Immature natural killer cell (primary cell): Measurements from ENCODE around the gene UST. TPM values are rescaled to one million over a fixed set of nuclear protein-coding genes. Genes with fewer than 3 reads are reported as not detected.

Experiments
- DNase-seq, 3 donors: peaks; one replicate each; pipeline ENCODE4 v3.0.0; 2022; ENCODE audit warnings: mixed read lengths in 1 of 3
- H3K27ac Mint-ChIP-seq, 6 donors: one replicate each; pipeline ENCODE4 v1.8.0; 2020; ENCODE audit warnings: mixed read lengths in 6 of 6, mild to moderate bottlenecking in 5 of 6, inconsistent platforms in 4 of 6, moderate library complexity in 3 of 6
- H3K27me3 Mint-ChIP-seq, 3 donors: one replicate each; pipeline ENCODE4 v1.8.0; 2020 to 2021; ENCODE audit warnings: low read depth in 3 of 3, mild to moderate bottlenecking in 3 of 3, mixed read lengths in 3 of 3, moderate library complexity in 3 of 3, inconsistent platforms in 1 of 3
- H3K36me3 Mint-ChIP-seq, 3 donors: one replicate each; pipeline ENCODE4 v1.8.0; 2020; ENCODE audit warnings: mixed read lengths in 3 of 3, inconsistent platforms in 2 of 3, mild to moderate bottlenecking in 2 of 3
- H3K4me1 Mint-ChIP-seq, 2 donors: one replicate each; pipeline ENCODE4 v1.8.0; 2020; ENCODE audit warnings: inconsistent platforms in 2 of 2, mild to moderate bottlenecking in 2 of 2, mixed read lengths in 2 of 2, moderate library complexity in 1 of 2
- H3K4me3 Mint-ChIP-seq, 5 donors: one replicate each; pipeline ENCODE4 v1.8.0; 2020; ENCODE audit warnings: mild to moderate bottlenecking in 5 of 5, mixed read lengths in 5 of 5, inconsistent platforms in 3 of 5, moderate library complexity in 3 of 5
- H3K9me3 Mint-ChIP-seq, 6 donors: one replicate each; pipeline ENCODE4 v1.8.0; 2020; ENCODE audit warnings: mild to moderate bottlenecking in 6 of 6, mixed read lengths in 6 of 6, inconsistent platforms in 4 of 6, moderate library complexity in 3 of 6
- polyA plus RNA-seq, 3 donors: library from polyadenylated mRNA; unstranded; fragments of 300-500 nt; fragmentation: Illumina TruSeq; gene quantifications; one replicate each; pipeline ENCODE4 v1.2.3, GENCODE V29; 2021

UST gene
- polyA plus RNA-seq, 3 donors from 2014 or later = 3.7 to 6.9 (median 6.3) TPM

DNA sequence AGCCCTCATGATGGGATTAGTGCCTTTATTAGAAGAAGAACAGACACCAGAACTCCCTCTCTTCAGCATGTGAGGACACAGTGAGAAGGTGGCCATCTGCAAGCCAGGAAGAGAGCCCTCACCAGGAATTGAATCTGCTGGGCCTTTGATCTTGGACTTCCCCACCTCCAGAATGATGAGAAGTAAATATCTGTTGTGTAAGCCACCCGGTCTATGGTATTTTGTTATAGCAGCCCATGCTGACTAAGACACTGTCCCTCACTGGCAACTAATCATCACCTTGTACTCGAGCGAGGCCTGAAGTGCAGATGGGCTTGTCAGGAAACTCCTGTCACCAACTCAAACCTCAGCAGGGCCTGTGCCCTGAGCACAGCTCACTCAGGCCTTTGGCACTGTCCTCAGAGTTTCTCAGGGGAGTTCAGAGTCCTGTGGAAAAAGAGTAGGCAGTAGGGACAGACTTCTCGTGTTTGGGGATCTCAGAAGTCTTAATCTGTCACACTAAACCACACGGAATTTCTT, 62.0 kb downstream of the UST start:
- Mint-ChIP-seq H3K27ac (peak overlapping the region; percentile 8 to 80 (median 68)), H3K4me1 (peaks cover 41 to 43% of the 10 kb centered on the region in 2 donors), H3K9me3 (no peaks in the 10 kb centered on the region), H3K4me3 (peak overlapping the region in 4 of 5 donors; percentile 25 to 34 (median 28)), H3K36me3 (no peaks in the 10 kb centered on the region), H3K27me3 (peaks cover 0 to 2% (median 0%) of the 10 kb centered on the region in 3 donors)
- no peak for DNase-seq

DNA sequence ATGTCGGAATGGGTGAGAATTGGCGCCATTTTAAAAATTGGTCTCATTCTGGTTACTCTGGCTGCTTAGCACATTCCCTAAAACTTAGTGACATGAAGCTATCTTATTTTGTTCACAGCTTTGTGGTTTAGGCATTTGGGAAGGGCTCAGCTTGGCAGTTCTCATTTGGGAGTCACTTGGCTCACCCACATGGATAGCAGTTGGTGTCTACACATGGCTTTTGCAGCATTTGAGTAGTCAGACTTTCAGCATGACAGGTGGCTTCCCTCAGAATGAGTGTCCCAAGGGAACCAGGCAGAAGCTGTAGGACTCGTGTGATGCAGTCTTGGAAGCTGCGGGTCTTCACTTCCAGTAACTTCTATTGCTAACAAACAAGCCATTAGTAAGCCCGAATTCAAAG, 64.6 kb downstream of the UST start:
- Mint-ChIP-seq H3K4me1 (peaks cover 53 to 58% of the 10 kb centered on the region in 2 donors), H3K9me3 (no peaks in the 10 kb centered on the region), H3K27ac (no peak overlapping the region), H3K36me3 (no peaks in the 10 kb centered on the region), H3K27me3 (no peaks in the 10 kb centered on the region), H3K4me3 (no peak overlapping the region)
- DNase-seq = no peak

DNA sequence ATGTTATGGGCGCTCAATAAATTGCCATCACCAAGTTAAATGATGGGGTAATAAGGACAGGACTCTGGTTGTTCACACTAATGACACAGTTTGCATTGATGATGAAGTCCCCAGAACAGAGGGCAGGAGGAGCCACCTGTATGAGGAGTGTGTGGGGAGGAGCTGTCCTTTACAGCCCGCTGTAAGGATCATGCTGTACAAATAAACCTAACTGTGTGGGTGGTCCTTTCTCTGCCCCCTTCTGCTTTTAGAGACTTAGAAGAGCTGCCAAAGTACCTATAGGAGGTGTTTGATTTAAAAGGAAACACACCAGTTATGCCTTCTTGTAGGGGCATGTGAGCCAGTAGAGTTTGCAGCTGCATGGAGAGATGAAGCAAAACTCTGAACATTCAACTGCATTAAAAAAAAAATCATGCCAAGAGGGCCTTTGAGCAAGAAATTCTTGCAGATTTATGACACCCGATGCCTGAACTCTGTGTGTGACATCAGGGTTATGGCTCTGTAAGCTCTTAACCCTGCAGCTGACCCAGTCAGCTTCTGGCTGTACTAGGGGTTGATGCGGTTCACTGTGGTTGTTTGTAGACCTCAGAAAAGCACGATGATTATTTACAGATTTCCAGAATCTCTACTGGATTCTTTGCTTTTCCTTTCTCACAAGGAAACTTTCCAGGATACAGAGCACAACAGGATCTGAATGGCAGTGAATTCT, 67.4 kb downstream of the UST start:
- peaks cover 38 to 48% of the 10 kb centered on the region in 2 donors for H3K4me1 Mint-ChIP-seq
- no peak for DNase-seq
- H3K27me3 Mint-ChIP-seq = peaks cover 0 to 1% (median 0%) of the 10 kb centered on the region in 3 donors
- H3K4me3 Mint-ChIP-seq = no peak overlapping the region
- H3K9me3 Mint-ChIP-seq = no peaks in the 10 kb centered on the region
- H3K27ac Mint-ChIP-seq = no peak overlapping the region
- no peaks in the 10 kb centered on the region for H3K36me3 Mint-ChIP-seq

DNA sequence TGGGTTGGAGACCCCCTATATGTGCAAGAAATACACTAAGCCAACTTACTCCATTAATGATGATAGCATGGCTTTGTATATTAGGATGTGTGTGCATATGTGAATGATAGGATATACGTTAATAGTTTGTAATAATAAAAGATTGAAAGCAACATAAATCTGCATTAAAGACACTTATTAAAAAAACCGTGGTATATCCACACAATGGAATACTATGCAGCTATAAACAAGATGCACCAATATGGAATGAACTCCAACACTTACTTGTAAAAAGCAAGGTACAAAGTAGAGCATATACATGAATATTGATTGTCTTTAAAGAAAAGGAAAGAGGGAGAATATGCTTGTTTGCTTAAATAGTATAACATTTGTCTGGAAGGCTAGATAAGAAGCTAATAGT, 68.0 kb downstream of the UST start:
- no peak for DNase-seq
- H3K36me3 Mint-ChIP-seq = no peaks in the 10 kb centered on the region
- peaks cover 32 to 42% of the 10 kb centered on the region in 2 donors for H3K4me1 Mint-ChIP-seq
- peak overlapping the region in 1 of 5 donors; percentile 5 for H3K4me3 Mint-ChIP-seq
- H3K27me3 Mint-ChIP-seq = peaks cover 0 to 3% (median 0%) of the 10 kb centered on the region in 3 donors
- no peak overlapping the region for H3K27ac Mint-ChIP-seq
- no peaks in the 10 kb centered on the region for H3K9me3 Mint-ChIP-seq

- no peaks in the 10 kb centered on the region for H3K36me3 Mint-ChIP-seq
- H3K4me1 Mint-ChIP-seq = peaks cover 31 to 40% of the 10 kb centered on the region in 2 donors
- DNase-seq = no peak
- H3K4me3 Mint-ChIP-seq = no peak overlapping the region
- H3K27ac Mint-ChIP-seq = no peak overlapping the region
- no peaks in the 10 kb centered on the region for H3K9me3 Mint-ChIP-seq
- H3K27me3 Mint-ChIP-seq = peaks cover 0 to 3% (median 0%) of the 10 kb centered on the region in 3 donors
Measured at GRCh38 chr6:148816117-148816516, 69.3 kb downstream of the UST start.

DNA sequence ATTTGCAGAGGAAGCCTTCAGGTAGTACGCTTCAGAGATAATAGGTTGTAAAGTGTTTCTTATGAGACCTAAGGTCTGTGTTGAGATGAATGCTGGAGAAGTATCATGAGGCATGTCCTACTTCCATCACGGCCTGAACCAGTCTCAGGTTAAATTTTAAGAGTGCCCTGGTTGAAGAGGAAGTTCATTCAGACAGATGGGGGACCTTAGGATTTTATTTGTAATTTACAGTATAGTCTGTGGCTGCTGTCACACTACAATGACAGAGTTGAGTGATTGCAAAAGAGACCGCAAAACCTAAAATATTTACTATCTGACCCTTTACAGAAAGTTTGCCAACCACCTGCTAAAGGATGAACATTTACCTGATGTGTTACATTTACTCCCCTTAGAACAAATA, 70.9 kb downstream of the UST start:
- H3K36me3 Mint-ChIP-seq = no peaks in the 10 kb centered on the region
- DNase-seq = no peak
- H3K27me3 Mint-ChIP-seq = peaks cover 0 to 3% (median 0%) of the 10 kb centered on the region in 3 donors
- H3K27ac Mint-ChIP-seq = peak overlapping the region in 2 of 6 donors; percentile 12 to 42
- H3K9me3 Mint-ChIP-seq = no peaks in the 10 kb centered on the region
- H3K4me1 Mint-ChIP-seq = peaks cover 32 to 46% of the 10 kb centered on the region in 2 donors
- H3K4me3 Mint-ChIP-seq = peak overlapping the region in 1 of 5 donors; percentile 13

GRCh38 chr6:148818939-148819575, 72.2 kb downstream of the UST start:
- Mint-ChIP-seq H3K4me1 (peaks cover 41 to 55% of the 10 kb centered on the region in 2 donors), H3K9me3 (no peaks in the 10 kb centered on the region), H3K36me3 (no peaks in the 10 kb centered on the region), H3K27ac (no peak overlapping the region), H3K4me3 (no peak overlapping the region), H3K27me3 (peaks cover 0 to 3% (median 0%) of the 10 kb centered on the region in 3 donors)
- no peak for DNase-seq

DNA sequence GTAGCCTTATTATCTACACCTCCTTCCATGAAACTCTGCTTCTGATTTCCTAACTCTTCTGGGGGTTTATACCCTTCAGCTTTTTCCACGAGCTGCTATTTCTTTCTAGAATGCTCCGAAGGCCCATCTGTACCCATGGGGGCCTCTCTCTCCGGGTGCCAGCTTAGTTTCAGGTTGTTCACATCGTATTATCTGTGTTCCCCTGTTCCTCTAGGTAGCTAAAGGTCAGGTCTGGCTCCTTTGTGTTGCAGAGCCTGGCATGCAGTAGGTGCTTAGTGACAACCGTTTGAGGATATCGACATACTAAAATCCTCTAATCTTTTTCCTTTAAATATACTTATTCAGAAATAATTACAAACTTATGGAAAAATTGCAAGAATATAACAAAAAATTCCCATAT, 73.0 kb downstream of the UST start:
- H3K4me1 Mint-ChIP-seq = peaks cover 42 to 57% of the 10 kb centered on the region in 2 donors
- H3K27me3 Mint-ChIP-seq = peaks cover 0 to 3% (median 0%) of the 10 kb centered on the region in 3 donors
- peaks cover 0 to 1% (median 0%) of the 10 kb centered on the region in 3 donors for H3K36me3 Mint-ChIP-seq
- no peak overlapping the region for H3K27ac Mint-ChIP-seq
- H3K4me3 Mint-ChIP-seq = no peak overlapping the region
- no peak for DNase-seq
- no peaks in the 10 kb centered on the region for H3K9me3 Mint-ChIP-seq

- no peak overlapping the region for H3K27ac Mint-ChIP-seq
- H3K9me3 Mint-ChIP-seq = no peaks in the 10 kb centered on the region
- H3K27me3 Mint-ChIP-seq = peaks cover 0 to 1% (median 0%) of the 10 kb centered on the region in 3 donors
- peaks cover 0 to 4% (median 0%) of the 10 kb centered on the region in 3 donors for H3K36me3 Mint-ChIP-seq
- peaks cover 43 to 48% of the 10 kb centered on the region in 2 donors for H3K4me1 Mint-ChIP-seq
- no peak for DNase-seq
- H3K4me3 Mint-ChIP-seq = no peak overlapping the region
Measured at GRCh38 chr6:148822819-148823218, 76.0 kb downstream of the UST start.

- peaks cover 47 to 53% of the 10 kb centered on the region in 2 donors for H3K4me1 Mint-ChIP-seq
- no peak overlapping the region for H3K27ac Mint-ChIP-seq
- H3K36me3 Mint-ChIP-seq = peaks cover 0 to 4% (median 0%) of the 10 kb centered on the region in 3 donors
Measured at GRCh38 chr6:148824291-148824690, 77.5 kb downstream of the UST start.

DNA sequence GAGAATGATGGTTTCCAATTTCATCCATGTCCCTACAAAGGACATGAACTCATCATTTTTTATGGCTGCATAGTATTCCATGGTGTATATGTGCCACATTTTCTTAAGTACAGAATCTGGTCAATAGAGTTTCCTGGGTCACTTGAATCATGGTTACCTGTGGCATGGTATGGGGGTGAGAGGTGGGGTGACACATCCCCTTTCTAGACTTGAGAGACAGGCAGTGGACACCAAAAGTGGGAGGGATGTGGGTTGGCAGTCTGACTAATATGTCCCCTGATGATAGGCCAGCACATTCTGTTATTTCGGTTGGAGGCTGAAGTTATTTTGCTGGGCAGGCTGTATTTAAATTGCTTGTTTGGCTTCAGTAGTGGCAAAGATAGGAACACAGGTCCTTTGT, 78.1 kb downstream of the UST start:
- Mint-ChIP-seq H3K27me3 (peaks cover 0 to 2% (median 1%) of the 10 kb centered on the region in 3 donors), H3K4me1 (peaks cover 54 to 60% of the 10 kb centered on the region in 2 donors), H3K36me3 (peaks cover 0 to 4% (median 0%) of the 10 kb centered on the region in 3 donors), H3K4me3 (no peak overlapping the region), H3K27ac (peak overlapping the region in 3 of 6 donors; percentile 8 to 37 (median 22)), H3K9me3 (no peaks in the 10 kb centered on the region)
- no peak for DNase-seq

More at GRCh38 chr6:148824291-148824690, 77.5 kb downstream of the UST start:
- Mint-ChIP-seq H3K9me3 (no peaks in the 10 kb centered on the region), H3K27me3 (peaks cover 0 to 3% (median 0%) of the 10 kb centered on the region in 3 donors), H3K4me3 (no peak overlapping the region)
- DNase-seq = no peak

GRCh38 chr6:148825492-148825891, 78.7 kb downstream of the UST start:
- DNase-seq = no peak
- peaks cover 59 to 65% of the 10 kb centered on the region in 2 donors for H3K4me1 Mint-ChIP-seq
- H3K27me3 Mint-ChIP-seq = peaks cover 0 to 2% (median 1%) of the 10 kb centered on the region in 3 donors
- H3K27ac Mint-ChIP-seq = peak overlapping the region in 5 of 6 donors; percentile 4 to 38 (median 26)
- peaks cover 0 to 4% (median 0%) of the 10 kb centered on the region in 3 donors for H3K36me3 Mint-ChIP-seq
- peak overlapping the region in 2 of 5 donors; percentile 1 to 28 for H3K4me3 Mint-ChIP-seq
- H3K9me3 Mint-ChIP-seq = no peaks in the 10 kb centered on the region

GRCh38 chr6:148827416-148828045, 80.7 kb downstream of the UST start:
- Mint-ChIP-seq H3K27ac (no peak overlapping the region), H3K4me1 (peaks cover 77 to 81% of the 10 kb centered on the region in 2 donors)

More at GRCh38 chr6:148827416-148828045, 80.7 kb downstream of the UST start:
- H3K4me3 Mint-ChIP-seq = no peak overlapping the region
- no peaks in the 10 kb centered on the region for H3K9me3 Mint-ChIP-seq
- peaks cover 0 to 3% (median 2%) of the 10 kb centered on the region in 3 donors for H3K27me3 Mint-ChIP-seq
- no peak for DNase-seq
- H3K36me3 Mint-ChIP-seq = peaks cover 0 to 4% (median 0%) of the 10 kb centered on the region in 3 donors
